Hepatic stellate cell (primary cell): Measurements from ENCODE around the gene BMP10.

Source experiments
- DNase-seq: peaks from one replicate; pipeline ENCODE4 v3.0.0; 2011; ENCODE audit warnings: low spot score

Gene BMP10

GRCh38 chr2:68853035-68853434 lies 18.2 kb downstream of the BMP10 start:
- peak; percentile 12 for DNase-seq

DNA sequence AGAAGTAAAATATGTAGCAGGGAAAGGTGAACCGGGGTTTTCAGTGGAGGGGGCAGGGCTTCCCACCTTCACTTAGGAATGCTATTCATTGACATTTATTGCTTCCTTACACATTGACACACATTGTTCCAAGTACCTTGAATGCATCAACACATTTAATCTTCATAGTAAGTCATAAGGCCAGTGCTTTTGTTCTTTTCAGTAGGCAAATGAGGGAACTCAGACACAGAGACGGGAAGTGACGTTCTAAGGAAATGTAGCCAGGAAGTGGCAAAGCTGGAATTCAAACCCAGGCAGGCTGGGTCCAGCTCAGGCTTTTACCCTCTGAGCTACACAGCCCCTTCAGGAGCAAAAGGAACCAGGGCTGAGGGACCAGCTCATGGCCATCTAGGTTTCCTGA lies 20.7 kb downstream of the BMP10 start:
- DNase-seq = no peak

- peak; percentile 29 for DNase-seq
Observed at GRCh38 chr2:68849579-68850030, 21.6 kb downstream of the BMP10 start.

DNA sequence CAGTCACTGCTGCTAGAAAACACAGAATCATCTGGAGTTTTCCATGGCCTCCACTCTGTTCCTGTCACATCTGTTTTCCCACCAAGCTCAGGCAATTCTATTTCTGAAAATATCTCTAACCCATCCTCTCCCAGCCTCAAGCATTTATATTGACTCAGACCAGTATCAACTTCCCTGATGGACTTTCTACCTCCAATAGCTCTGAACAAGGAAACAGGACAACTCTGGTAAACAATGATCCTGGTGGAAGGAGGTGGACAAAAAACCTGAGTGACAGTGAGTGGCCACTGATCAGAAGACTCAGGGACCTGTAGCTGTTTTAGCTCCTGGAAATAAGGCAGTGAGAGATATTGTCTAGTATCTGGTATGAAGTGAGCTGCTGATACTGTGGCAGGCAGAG lies 23.4 kb downstream of the BMP10 start:
- no peak for DNase-seq

GRCh38 chr2:68846091-68846490 lies 25.1 kb downstream of the BMP10 start:
- DNase-seq = no peak

GRCh38 chr2:68845043-68845442 lies 26.2 kb downstream of the BMP10 start:
- no peak for DNase-seq

DNA sequence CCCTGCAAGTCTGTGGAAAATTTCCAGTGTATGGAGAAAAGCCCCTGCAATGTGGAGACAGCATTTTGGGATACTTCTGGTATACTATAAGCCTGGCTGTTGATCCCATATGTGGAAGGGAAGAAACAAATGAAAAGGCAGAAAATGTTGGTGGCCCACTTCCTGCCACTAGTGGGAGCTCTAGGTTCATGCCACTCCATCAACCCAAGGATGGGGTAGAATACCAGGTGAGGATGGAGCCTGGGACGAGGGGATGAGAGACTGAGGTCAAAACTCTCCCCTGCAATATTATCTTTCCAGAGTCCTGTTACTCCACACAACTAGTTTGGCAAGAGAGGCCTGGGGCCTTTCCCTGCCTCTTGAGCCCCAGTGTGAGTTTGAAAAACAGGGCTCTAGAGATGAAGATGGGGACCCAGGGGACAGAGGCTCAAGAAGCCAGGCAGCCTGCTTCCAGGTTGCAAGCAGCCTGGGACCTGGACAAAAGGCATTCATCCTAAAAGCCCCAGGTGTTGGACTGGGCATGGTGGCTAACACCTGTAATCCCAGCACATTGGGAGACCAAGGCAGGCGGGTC lies 31.9 kb downstream of the BMP10 start:
- DNase-seq = peak; percentile 40

DNA sequence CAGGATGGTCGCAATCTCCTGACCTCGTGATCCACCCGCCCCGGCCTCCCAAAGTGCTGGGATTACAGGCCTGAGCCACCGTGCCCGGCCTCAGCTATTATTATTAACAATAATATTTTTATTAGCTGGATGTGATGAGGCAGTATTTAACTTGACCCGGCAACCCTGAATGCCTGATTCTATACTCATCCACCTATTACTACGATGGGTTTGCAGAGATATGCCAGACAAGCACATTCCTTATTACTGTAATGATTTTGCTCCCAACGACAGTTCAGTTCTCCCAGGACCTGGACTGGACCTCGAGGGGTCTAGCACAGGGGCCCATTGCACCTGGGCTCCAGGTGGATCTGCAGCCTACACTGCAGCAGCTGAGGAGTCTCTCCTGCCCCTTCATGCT lies 32.6 kb downstream of the BMP10 start:
- peak; percentile 68 for DNase-seq

- DNase-seq = no peak
Observed at GRCh38 chr2:68837861-68838341, 33.3 kb downstream of the BMP10 start.

DNA sequence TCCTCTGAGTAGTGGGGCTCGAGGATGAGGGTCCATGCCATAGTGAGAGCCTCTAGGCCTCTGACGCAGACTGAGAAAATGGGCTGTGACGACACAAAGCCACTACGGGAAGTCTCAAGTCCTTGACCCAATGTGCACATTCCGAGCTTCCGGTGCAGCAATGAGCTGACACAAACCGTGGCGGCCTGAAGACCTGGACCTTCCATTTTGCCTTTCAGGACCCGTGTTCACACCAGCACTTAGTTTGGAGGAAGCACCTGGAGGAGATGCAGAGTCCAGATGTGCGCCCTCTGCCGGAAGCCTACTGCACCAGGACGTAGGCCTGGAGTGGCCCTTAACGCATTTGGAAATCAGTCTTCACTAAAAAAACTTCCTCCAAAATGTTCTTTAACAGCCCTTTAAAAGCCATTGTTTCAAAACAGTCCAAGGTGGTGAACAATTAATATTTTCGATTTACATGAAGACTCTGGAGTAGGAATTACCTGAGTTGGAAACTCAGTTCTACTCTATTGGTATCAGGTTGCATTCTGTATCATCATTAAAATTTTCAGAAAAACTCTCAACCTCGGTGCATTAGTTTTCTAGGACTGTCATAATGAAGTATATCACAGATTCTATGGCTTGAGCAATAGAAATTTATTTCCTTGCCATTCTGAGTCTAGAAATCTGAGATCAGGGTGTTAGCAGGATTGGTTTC lies 33.9 kb downstream of the BMP10 start:
- DNase-seq = no peak

DNA sequence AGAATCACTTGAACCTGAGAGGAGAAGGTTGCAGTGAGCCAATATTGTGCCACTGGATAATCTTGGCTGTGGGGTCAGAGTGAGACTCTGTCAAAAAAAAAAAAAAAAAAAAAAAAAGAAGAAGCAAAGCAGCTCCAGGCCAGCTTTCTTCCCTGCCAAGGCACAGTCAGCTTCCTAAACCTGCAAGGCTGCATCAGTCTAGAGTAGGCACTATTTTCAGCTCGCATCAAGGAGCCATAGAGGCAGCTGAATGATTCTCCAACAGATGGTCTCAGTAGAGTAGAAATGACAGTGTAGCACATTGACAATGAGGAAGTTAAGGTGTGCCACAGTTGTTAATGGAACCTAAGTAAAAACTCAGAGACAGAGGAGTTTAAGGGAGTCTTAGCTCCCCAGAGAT lies 35.6 kb downstream of the BMP10 start:
- DNase-seq = no peak

DNA sequence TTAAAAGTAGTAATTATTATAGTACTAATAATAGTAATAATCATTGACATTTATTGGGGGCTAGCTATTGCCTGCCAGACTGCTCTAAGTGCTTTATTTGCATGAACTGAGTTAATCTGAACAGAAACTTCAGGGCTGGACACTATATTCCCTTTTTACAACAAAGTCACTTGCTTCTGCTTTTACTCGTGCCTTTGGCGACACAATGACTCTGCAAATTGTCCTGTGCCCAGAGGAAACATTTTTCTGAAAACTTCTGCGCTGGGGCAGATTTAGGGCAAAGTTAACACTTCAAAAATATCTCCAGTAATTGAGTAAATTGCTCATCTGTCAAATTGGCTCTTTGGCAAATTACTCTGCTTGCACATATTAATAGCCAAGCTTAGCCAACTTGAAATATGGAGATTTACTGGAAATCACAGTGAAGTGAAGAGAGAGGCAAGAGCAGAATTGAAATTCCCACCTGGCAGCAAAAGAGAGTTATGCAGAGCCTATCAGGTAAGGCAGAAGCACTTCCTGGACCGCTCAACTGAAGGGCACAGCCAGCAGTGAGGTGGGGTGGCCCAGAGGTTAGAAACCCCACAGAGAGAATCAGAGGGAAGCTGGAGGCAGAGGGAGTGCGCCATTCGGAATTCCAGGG lies 36.3 kb downstream of the BMP10 start:
- DNase-seq = no peak

DNA sequence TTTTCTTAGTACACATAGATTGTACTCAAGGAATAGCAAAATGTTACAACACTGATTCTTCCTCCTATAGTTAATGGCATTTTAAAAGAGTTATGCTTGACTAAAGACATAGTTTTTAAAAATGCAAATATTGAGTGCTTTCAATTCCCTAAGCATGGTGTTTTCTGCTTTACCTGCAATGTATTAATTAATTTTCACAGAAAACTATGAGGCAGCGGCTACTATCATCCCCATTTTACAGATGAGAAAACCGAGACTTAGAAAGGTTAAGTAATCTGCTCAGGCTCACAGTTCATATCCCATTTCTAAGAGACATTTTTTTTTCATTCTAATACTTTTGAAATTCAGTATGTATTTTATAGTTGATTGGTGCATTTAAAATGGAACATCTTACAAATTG lies 38.0 kb downstream of the BMP10 start:
- no peak for DNase-seq

DNA sequence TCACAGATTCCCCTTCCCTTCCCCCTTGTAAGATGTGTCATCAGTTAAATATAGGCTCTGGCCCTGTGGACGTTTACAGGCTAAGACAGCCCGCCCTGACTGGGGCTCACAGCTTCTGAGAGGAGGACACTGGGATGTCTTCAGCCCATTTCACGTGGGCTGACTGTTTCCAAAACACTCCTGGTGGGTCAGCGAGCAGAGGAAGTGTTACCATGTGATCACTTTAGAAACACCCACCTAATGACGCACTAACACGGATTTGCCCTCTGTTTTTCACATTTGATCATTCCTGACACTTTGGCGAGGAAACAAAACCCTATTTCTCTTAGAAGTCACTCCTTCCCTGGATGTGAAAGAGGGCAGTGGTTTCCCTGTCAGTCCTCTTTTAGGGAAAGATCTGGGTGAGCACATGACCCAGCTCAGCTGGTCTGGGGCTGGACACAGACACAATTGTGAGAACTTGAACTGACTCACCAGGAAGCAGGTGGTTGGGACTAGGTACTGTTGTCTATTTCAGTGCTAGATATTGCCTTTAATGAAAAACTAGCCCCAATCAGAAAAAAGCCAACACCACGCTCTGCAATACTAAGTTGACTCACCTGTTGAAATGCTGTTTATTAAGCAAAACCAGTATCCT lies 38.8 kb downstream of the BMP10 start:
- DNase-seq = peak; percentile 72

DNA sequence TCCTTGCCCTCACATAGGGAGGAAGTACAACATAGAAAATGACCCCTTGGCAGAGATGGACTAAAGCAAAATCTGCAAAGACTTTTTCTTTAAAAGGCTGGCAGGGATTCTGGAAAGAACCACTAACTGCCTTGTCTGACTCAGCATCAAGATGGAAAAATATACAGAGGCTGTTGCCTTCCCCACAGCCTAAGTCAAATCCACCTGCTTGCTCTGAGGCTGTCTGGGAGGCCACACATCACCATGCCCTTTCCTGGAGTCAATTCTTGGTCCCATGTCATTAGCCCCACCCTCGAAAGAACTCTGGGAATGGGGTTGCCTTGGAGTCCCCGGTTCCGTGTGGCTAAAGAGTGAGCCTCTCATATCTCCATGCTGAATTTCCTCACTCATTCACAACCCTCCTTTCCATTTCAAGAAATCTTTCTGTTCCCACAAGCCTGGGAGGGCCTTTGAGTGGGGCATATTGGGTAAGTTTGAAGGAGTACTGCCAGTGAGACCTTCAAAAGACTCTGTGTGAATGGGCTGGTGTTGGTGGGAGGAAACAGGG lies 39.4 kb downstream of the BMP10 start:
- peak; percentile 53 for DNase-seq

- no peak for DNase-seq
Observed at GRCh38 chr2:68829749-68830148, 41.4 kb downstream of the BMP10 start.

- peak; percentile 89 for DNase-seq
Observed at GRCh38 chr2:68828887-68829708, 42.1 kb downstream of the BMP10 start.

GRCh38 chr2:68827666-68828065 lies 43.5 kb downstream of the BMP10 start:
- peak; percentile 9 for DNase-seq

DNA sequence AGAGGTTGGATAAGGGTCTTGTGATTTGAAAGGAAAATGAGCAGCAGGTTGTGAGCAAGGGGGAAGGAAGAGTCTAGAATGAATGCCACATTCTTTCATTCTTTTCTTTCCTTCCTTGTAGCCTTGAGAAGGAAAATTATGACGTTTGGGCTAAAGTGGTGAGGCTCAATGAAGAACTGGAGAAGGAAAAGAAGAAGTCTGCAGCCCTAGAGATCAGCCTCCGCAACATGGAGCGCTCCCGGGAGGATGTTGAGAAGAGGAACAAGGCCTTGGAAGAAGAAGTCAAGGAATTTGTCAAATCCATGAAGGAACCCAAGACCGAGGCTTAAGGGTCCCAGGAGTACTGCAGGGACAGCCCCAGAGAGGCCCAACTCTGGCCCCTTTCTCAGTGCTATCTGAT lies 45.3 kb downstream of the BMP10 start:
- no peak for DNase-seq

DNA sequence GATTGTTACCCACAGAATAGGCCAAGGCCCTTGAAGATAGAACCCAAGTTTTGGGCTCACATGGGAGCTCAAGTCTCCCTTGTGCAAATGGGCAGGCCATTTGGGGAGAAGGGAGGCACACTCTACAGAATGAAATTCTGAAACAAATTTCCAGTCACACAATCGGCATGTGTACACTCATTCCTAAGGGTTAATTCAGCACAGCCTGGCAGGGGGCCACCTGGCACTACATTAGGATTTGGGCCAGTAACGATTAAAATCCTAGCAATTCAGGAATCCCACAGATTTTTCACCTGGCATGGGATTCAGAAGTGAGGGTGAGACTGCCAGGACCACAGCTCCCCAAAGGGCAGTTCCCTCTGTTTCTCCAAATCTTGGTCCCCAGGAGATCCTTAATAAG lies 46.4 kb downstream of the BMP10 start:
- DNase-seq = peak; percentile 24

DNA sequence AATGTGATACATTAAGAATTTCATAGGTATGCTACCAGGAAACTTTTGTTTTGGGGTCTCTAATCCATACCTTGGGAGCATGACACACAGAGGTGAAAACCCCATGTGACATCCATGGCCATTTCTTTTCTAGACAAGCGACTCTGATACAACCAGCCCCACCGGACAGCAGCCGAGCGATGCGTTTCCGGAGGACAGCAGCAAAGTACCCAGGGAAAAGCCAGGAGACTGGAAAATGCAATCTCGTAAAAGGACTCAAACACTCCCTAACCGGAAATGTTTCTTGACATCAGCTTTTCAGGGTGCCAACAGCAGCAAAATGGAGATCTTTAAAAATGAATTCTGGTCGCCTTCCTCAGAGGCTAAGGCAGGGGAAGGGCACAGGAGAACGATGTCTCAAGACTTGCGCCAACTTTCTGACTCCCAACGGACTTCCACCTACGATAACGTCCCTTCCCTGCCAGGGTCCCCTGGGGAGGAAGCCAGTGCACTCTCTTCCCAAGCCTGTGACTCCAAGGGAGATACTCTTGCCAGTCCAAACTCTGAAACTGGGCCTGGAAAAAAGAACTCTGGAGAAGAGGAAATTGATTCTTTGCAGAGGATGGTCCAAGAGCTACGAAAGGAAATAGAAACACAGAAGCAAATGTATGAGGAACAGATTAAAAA lies 48.9 kb downstream of the BMP10 start:
- no peak for DNase-seq
